NT2/D1 (cell line): Measurements from ENCODE around the gene PPP1CB.
A peak's percentile ranks its signal among the peaks of the same experiment; 100 is the strongest.
"Not testable (repeated sequence)": the region's sequence is repeated elsewhere in the genome, so short reads cannot be mapped to it uniquely, and the experiment has no call there.

Source experiments
- DNase-seq: peaks from one replicate; pipeline ENCODE4 v3.0.0-alpha.2; 2011; ENCODE audit warnings: low read depth, low spot score
- H3K27me3 ChIP-seq: 2 replicates; pipeline ENCODE4 v1.6.0; 2011; ENCODE audit warnings: mild to moderate bottlenecking; ENCODE audit not compliant: insufficient read length, insufficient read depth
- H3K36me3 ChIP-seq: 2 replicates; pipeline ENCODE4 v1.6.1; 2011; ENCODE audit warnings: mild to moderate bottlenecking, low read length, mixed read lengths; ENCODE audit not compliant: insufficient read depth, insufficient read length
- H3K4me1 ChIP-seq: 2 replicates; pipeline ENCODE4 v1.5.1; 2011; ENCODE audit not compliant: insufficient read depth, insufficient read length
- H3K4me3 ChIP-seq: 2 replicates; pipeline ENCODE4 v1.5.1; 2011; ENCODE audit warnings: low read depth; ENCODE audit not compliant: insufficient read length
- H3K9ac ChIP-seq: 2 replicates; pipeline ENCODE4 v1.6.0; 2011; ENCODE audit warnings: low read depth; ENCODE audit not compliant: insufficient read length
- H3K9me3 ChIP-seq: 2 replicates; pipeline ENCODE4 v1.5.1; 2011; ENCODE audit warnings: mild to moderate bottlenecking, low read length; ENCODE audit not compliant: insufficient read depth
- SUZ12 ChIP-seq: IDR thresholded peaks from 2 replicates; pipeline ENCODE4 v1.6.1; 2011; ENCODE audit not compliant: insufficient read length, insufficient read depth; ENCODE audit errors: extremely low read depth
- YY1 ChIP-seq: IDR thresholded peaks from 2 replicates; pipeline ENCODE4 v1.6.1; 2011; ENCODE audit not compliant: insufficient read length, insufficient read depth
- ZNF274 ChIP-seq: IDR thresholded peaks from 2 replicates; pipeline ENCODE4 v1.6.1; 2011; ENCODE audit warnings: mild to moderate bottlenecking, low read depth, low read length

Gene PPP1CB

GRCh38 chr2:28779001-28779400, 27.4 kb downstream of the PPP1CB start:
- H3K4me1 ChIP-seq, result no peaks in the 10 kb centered on the region
- H3K9ac ChIP-seq, result no peak overlapping the region
- H3K4me3 ChIP-seq, result no peak overlapping the region
- H3K9me3 ChIP-seq, result no peaks in the 10 kb centered on the region
- DNase-seq, result no peak
- TF ChIP-seq SUZ12 (no peak), YY1 (no peak), ZNF274 (no peak)
- peaks cover 61% of the 10 kb centered on the region for H3K36me3 ChIP-seq
- H3K27me3 ChIP-seq, result no peaks in the 10 kb centered on the region

GRCh38 chr2:28780496-28780895, 28.9 kb downstream of the PPP1CB start:
- Histone ChIP-seq H3K9me3 (no peaks in the 10 kb centered on the region), H3K4me3 (no peak overlapping the region), H3K27me3 (no peaks in the 10 kb centered on the region), H3K36me3 (peaks cover 66% of the 10 kb centered on the region), H3K4me1 (no peaks in the 10 kb centered on the region), H3K9ac (no peak overlapping the region)
- no peak for TF ChIP-seq ZNF274
- no peak for TF ChIP-seq YY1
- TF ChIP-seq SUZ12, result no peak
- no peak for DNase-seq

GRCh38 chr2:28782423-28782822, 30.8 kb downstream of the PPP1CB start:
- Histone ChIP-seq H3K36me3 (peaks cover 77% of the 10 kb centered on the region), H3K27me3 (no peaks in the 10 kb centered on the region), H3K9me3 (no peaks in the 10 kb centered on the region), H3K4me1 (no peaks in the 10 kb centered on the region), H3K4me3 (no peak overlapping the region), H3K9ac (no peak overlapping the region)
- no peak for TF ChIP-seq YY1
- no peak for TF ChIP-seq SUZ12
- no peak for TF ChIP-seq ZNF274
- DNase-seq, result no peak

GRCh38 chr2:28784570-28784969, 32.9 kb downstream of the PPP1CB start:
- DNase-seq, H3K9me3 ChIP-seq, H3K4me3 ChIP-seq, H3K9ac ChIP-seq, H3K27me3 ChIP-seq, H3K4me1 ChIP-seq: not testable (repeated sequence)
- H3K36me3 ChIP-seq, result peaks cover 75% of the 10 kb centered on the region

- no peak overlapping the region for H3K9ac ChIP-seq
- peaks cover 46% of the 10 kb centered on the region for H3K36me3 ChIP-seq
- no peak for DNase-seq
- no peaks in the 10 kb centered on the region for H3K9me3 ChIP-seq
- H3K4me3 ChIP-seq, result no peak overlapping the region
- TF ChIP-seq YY1, result no peak
- TF ChIP-seq SUZ12, result no peak
- no peak for TF ChIP-seq ZNF274
- no peaks in the 10 kb centered on the region for H3K4me1 ChIP-seq
- no peaks in the 10 kb centered on the region for H3K27me3 ChIP-seq
Measured at GRCh38 chr2:28796620-28797019, 45.0 kb downstream of the PPP1CB start.

GRCh38 chr2:28801726-28802125, 50.1 kb downstream of the PPP1CB start:
- Histone ChIP-seq H3K4me3 (no peak overlapping the region), H3K9ac (no peak overlapping the region), H3K36me3 (peaks cover 28% of the 10 kb centered on the region), H3K4me1 (no peaks in the 10 kb centered on the region), H3K9me3 (no peaks in the 10 kb centered on the region), H3K27me3 (no peaks in the 10 kb centered on the region)
- DNase-seq, result no peak
- TF ChIP-seq YY1, result no peak
- no peak for TF ChIP-seq SUZ12
- TF ChIP-seq ZNF274, result no peak

GRCh38 chr2:28802975-28803429, 51.4 kb downstream of the PPP1CB start:
- no peak for DNase-seq
- TF ChIP-seq SUZ12 (no peak), ZNF274 (no peak), YY1 (no peak)

GRCh38 chr2:28809927-28810326, 58.3 kb downstream of the PPP1CB start:
- Histone ChIP-seq H3K9ac (peak overlapping the region; percentile 42), H3K4me1 (no peaks in the 10 kb centered on the region), H3K27me3 (peaks cover 11% of the 10 kb centered on the region), H3K9me3 (peaks cover 7% of the 10 kb centered on the region; the same call in 1 of the 2 replicates), H3K4me3 (peak overlapping the region; percentile 28), H3K36me3 (peaks cover 4% of the 10 kb centered on the region)
- no peak for DNase-seq
- TF ChIP-seq YY1, result no peak

More at GRCh38 chr2:28802975-28803429, 51.4 kb downstream of the PPP1CB start:
- no peaks in the 10 kb centered on the region for H3K4me1 ChIP-seq
- H3K9me3 ChIP-seq, result no peaks in the 10 kb centered on the region
- H3K27me3 ChIP-seq, result no peaks in the 10 kb centered on the region
- peaks cover 28% of the 10 kb centered on the region for H3K36me3 ChIP-seq
- no peak overlapping the region for H3K9ac ChIP-seq
- H3K4me3 ChIP-seq, result no peak overlapping the region
